ENCODE data around the gene TMEM91. TPM values are rescaled to one million over a fixed set of nuclear protein-coding genes. Genes with fewer than 3 reads are reported as not detected.

TMEM91 gene
- total and polyA plus RNA-seq, 9 donors: 6.2 to 22.3 (median 9.9) TPM

DNA sequence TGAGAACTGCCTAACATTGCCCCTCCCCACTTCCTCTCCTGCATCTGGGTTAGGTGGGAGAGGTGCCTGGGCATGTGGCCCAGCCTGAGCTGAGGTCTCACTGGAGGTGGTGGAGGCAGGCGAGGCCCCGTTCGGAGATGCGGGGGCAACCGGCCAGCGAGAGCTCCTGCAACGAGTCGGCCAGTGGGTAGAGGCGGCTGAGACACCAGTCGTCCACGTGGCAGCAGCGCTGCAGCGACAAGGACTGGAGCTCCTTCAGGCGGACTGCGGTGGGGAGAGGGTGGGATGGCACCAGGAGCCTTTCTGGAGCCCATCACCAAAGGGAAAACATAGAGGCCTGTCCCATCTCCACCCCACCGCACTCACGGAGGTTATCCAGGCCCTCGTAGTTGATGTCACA lies 56.8 kb downstream of the TMEM91 start:
- WGBS, 3 donors: 82 to 91% (median 85%) methylated on average over 18 of the region's 18 CpGs
- H3K4me1 ChIP-seq (ENCODE audit: insufficient read depth): no peaks in the 10 kb centered on the region
- no peak overlapping the region for H3K27ac ChIP-seq
- no peak for DNase-seq
- no peaks in the 10 kb centered on the region for H3K9me3 ChIP-seq
- no peaks in the 10 kb centered on the region for H3K36me3 ChIP-seq
- no peak overlapping the region for H3K4me3 ChIP-seq
- H3K27me3 ChIP-seq: no peaks in the 10 kb centered on the region
- intact Hi-C loops (cut with DNase I): loop anchor here in 1 of 4 donors (10.0 kb wide), 1 partner anchor 108 kb away; no protein-coding TSS in a partner anchor
- TF ChIP-seq CTCF (IDR thresholded peaks at IDR 0.05): no peak
- TF ChIP-seq EP300 (IDR thresholded peaks at IDR 0.05): no peak
- no peak for TF ChIP-seq POLR2A (IDR thresholded peaks at IDR 0.05)

Other genes with a start within 250 kb of the TMEM91 start
- 1 to 10 TPM in 5 of 7 donors, under 1 TPM in 2; 0.33 to 6.9 (median 1.3) TPM for gene CYP2S1, start 183.3 kb upstream of the TMEM91 start, total RNA-seq
- under 1 TPM; 0.15 to 0.40 TPM for gene CYP2S1, start 183.3 kb upstream of the TMEM91 start, polyA plus RNA-seq
- gene AXL, start 157.3 kb upstream of the TMEM91 start, total RNA-seq: 10 to 100 TPM; 24.0 to 67.7 (median 36.1) TPM
- 10 to 100 TPM; 18.1 to 34.7 TPM for gene AXL, start 157.3 kb upstream of the TMEM91 start, polyA plus RNA-seq
- 100 to 1,000 TPM; 102 to 259 (median 223) TPM for gene HNRNPUL1, start 112.2 kb upstream of the TMEM91 start, total RNA-seq
- gene HNRNPUL1, start 112.2 kb upstream of the TMEM91 start, polyA plus RNA-seq: 100 to 1,000 TPM; 144 to 211 TPM
- 10 to 100 TPM; 12.8 to 46.1 (median 32.1) TPM for gene CCDC97, start 66.4 kb upstream of the TMEM91 start, total RNA-seq
- 10 to 100 TPM; 17.4 to 23.6 TPM for gene CCDC97, start 66.4 kb upstream of the TMEM91 start, polyA plus RNA-seq
- gene TGFB1, start 22.6 kb upstream of the TMEM91 start, total RNA-seq: 10 to 100 TPM in 6 of 7 donors, 1 to 10 TPM in 1; 9.1 to 31.8 (median 22.1) TPM
- 10 to 100 TPM; 14.2 to 18.1 TPM for gene TGFB1, start 22.6 kb upstream of the TMEM91 start, polyA plus RNA-seq
- gene B9D2, start 12.4 kb upstream of the TMEM91 start, total RNA-seq: 1 to 10 TPM; 2.6 to 6.5 (median 4.7) TPM
- 1 to 10 TPM in 1 of 2 donors, under 1 TPM in 1; 0.83 to 7.2 TPM for gene B9D2, start 12.4 kb upstream of the TMEM91 start, polyA plus RNA-seq
- 10 to 100 TPM in 4 of 7 donors, 1 to 10 TPM in 3; 6.6 to 25.0 (median 13.8) TPM for gene EXOSC5, start 20.8 kb downstream of the TMEM91 start, total RNA-seq
- 10 to 100 TPM in 1 of 2 donors, 1 to 10 TPM in 1; 1.5 to 24.6 TPM for gene EXOSC5, start 20.8 kb downstream of the TMEM91 start, polyA plus RNA-seq
- 10 to 100 TPM; 14.3 to 31.6 (median 19.0) TPM for gene BCKDHA, start 21.3 kb downstream of the TMEM91 start, total RNA-seq
- gene BCKDHA, start 21.3 kb downstream of the TMEM91 start, polyA plus RNA-seq: 10 to 100 TPM in 1 of 2 donors, 1 to 10 TPM in 1; 3.8 to 43.8 TPM
- gene B3GNT8, start 50.8 kb downstream of the TMEM91 start, total RNA-seq: 1 to 10 TPM in 4 of 7 donors, under 1 TPM in 3; 0.51 to 2.2 (median 1.2) TPM
- 1 to 10 TPM in 1 of 2 donors, not detected in 1; 1.1 TPM for gene B3GNT8, start 50.8 kb downstream of the TMEM91 start, polyA plus RNA-seq
- gene DMAC2, start 63.4 kb downstream of the TMEM91 start, total RNA-seq: 10 to 100 TPM; 23.1 to 35.9 (median 33.1) TPM
- gene DMAC2, start 63.4 kb downstream of the TMEM91 start, polyA plus RNA-seq: 10 to 100 TPM; 31.0 TPM
- not detected for gene ERICH4, start 66.6 kb downstream of the TMEM91 start, total RNA-seq
- gene ERICH4, start 66.6 kb downstream of the TMEM91 start, polyA plus RNA-seq: not detected
- gene CEACAM21, start 199.6 kb downstream of the TMEM91 start, total RNA-seq: 1 to 10 TPM in 3 of 7 donors, under 1 TPM in 2, not detected in 2; 0.25 to 1.8 (median 1.1) TPM
- gene CEACAM21, start 199.6 kb downstream of the TMEM91 start, polyA plus RNA-seq: 10 to 100 TPM in 1 of 2 donors, 1 to 10 TPM in 1; 3.0 to 11.4 TPM

Measured in ovary (tissue), 9 donors.